ENCODE data around the gene RCBTB1.

Gene RCBTB1

GRCh38 chr13:49622174-49622946 lies 37.0 kb upstream of the RCBTB1 start:
- TF ChIP-seq, protein P1, sequence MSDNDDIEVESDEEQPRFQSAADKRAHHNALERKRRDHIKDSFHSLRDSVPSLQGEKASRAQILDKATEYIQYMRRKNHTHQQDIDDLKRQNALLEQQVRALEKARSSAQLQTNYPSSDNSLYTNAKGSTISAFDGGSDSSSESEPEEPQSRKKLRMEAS (IDR thresholded peaks at IDR 0.05) = no peak
- TF ChIP-seq EP300 (IDR thresholded peaks at IDR 0.05; ENCODE audit: borderline replicate concordance) (no peak), TCF12 (IDR thresholded peaks at IDR 0.05; ENCODE audit: low read depth) (no peak), CEBPB (IDR thresholded peaks at IDR 0.05) (no peak), EGR1 (IDR thresholded peaks at IDR 0.05) (no peak), FOXM1 (IDR thresholded peaks at IDR 0.05; ENCODE audit: borderline replicate concordance, low read depth) (no peak), RAD21 (IDR thresholded peaks at IDR 0.05; ENCODE audit: low read depth) (no peak), TEAD4 (IDR thresholded peaks at IDR 0.05) (no peak), TAF1 (IDR thresholded peaks at IDR 0.05; ENCODE audit: low read depth) (no peak), ZBTB7A (IDR thresholded peaks at IDR 0.05; ENCODE audit: low read depth) (no peak), CREB1 (IDR thresholded peaks at IDR 0.05; ENCODE audit: low read depth) (no peak)
- TF ChIP-seq, protein P2, sequence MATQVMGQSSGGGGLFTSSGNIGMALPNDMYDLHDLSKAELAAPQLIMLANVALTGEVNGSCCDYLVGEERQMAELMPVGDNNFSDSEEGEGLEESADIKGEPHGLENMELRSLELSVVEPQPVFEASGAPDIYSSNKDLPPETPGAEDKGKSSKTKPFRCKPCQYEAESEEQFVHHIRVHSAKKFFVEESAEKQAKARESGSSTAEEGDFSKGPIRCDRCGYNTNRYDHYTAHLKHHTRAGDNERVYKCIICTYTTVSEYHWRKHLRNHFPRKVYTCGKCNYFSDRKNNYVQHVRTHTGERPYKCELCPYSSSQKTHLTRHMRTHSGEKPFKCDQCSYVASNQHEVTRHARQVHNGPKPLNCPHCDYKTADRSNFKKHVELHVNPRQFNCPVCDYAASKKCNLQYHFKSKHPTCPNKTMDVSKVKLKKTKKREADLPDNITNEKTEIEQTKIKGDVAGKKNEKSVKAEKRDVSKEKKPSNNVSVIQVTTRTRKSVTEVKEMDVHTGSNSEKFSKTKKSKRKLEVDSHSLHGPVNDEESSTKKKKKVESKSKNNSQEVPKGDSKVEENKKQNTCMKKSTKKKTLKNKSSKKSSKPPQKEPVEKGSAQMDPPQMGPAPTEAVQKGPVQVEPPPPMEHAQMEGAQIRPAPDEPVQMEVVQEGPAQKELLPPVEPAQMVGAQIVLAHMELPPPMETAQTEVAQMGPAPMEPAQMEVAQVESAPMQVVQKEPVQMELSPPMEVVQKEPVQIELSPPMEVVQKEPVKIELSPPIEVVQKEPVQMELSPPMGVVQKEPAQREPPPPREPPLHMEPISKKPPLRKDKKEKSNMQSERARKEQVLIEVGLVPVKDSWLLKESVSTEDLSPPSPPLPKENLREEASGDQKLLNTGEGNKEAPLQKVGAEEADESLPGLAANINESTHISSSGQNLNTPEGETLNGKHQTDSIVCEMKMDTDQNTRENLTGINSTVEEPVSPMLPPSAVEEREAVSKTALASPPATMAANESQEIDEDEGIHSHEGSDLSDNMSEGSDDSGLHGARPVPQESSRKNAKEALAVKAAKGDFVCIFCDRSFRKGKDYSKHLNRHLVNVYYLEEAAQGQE (IDR thresholded peaks at IDR 0.05; ENCODE audit: low read depth) = no peak

DNA sequence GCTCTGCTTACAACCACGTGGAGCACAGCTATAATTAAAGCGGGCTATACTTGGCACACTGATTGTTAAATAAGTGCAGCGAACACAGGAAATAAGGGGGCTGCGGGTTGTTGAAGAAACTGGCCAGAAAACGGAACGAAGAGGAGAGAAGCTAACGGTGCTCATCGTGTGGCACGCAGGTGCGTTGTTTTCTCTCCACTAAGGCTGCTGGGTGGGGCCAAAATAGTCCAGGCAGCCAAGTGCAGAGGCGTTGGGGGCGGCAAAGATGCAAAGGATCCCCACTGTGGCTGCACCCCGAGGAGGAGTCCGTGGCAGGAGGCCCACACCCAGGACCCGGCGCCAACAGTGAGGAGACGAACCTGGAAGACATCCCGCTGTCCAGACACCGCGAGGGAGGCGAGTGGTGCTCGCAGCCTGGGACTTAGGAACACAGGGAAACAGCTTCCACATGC lies 34.8 kb upstream of the RCBTB1 start:
- TF ChIP-seq EP300 (IDR thresholded peaks at IDR 0.05; ENCODE audit: borderline replicate concordance) = no peak
- TF ChIP-seq RAD21 (IDR thresholded peaks at IDR 0.05; ENCODE audit: low read depth) = no peak
- no peak for TF ChIP-seq CREB1 (IDR thresholded peaks at IDR 0.05; ENCODE audit: low read depth)
- no peak for TF ChIP-seq YY1 (IDR thresholded peaks at IDR 0.05; ENCODE audit: low read depth)
- no peak for TF ChIP-seq TAF1 (IDR thresholded peaks at IDR 0.05; ENCODE audit: low read depth)
- TF ChIP-seq, protein P1 (IDR thresholded peaks at IDR 0.05) = no peak
- TF ChIP-seq NFIC (IDR thresholded peaks at IDR 0.05) = no peak
- TF ChIP-seq, protein P3, sequence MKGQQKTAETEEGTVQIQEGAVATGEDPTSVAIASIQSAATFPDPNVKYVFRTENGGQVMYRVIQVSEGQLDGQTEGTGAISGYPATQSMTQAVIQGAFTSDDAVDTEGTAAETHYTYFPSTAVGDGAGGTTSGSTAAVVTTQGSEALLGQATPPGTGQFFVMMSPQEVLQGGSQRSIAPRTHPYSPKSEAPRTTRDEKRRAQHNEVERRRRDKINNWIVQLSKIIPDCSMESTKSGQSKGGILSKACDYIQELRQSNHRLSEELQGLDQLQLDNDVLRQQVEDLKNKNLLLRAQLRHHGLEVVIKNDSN (IDR thresholded peaks at IDR 0.05) = no peak
- no peak for TF ChIP-seq ZBTB7A (IDR thresholded peaks at IDR 0.05; ENCODE audit: low read depth)
- TF ChIP-seq FOXM1 (IDR thresholded peaks at IDR 0.05; ENCODE audit: borderline replicate concordance, low read depth) = no peak
- TF ChIP-seq CEBPB (IDR thresholded peaks at IDR 0.05) = no peak

DNA sequence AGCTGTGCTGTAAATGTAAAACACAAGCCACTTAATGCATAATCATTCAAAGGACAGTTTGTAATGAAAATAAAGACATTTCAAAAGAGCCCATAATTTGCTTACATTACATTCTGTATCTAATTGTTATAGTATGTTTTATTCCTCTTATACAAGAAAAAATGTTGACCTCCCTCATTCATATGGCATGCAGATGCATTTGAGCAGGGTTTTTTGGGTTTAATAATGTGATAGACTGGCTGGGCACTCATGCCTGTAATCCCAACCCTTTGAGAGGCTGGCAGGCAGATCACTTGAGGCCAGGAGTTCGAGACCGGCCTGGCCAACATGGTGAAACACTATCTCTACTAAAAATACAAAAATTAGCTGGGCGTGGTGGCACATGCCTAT lies 31.3 kb upstream of the RCBTB1 start:
- TF ChIP-seq NFIC (IDR thresholded peaks at IDR 0.05) = no peak
- no peak for TF ChIP-seq FOXM1 (IDR thresholded peaks at IDR 0.05; ENCODE audit: borderline replicate concordance, low read depth)
- no peak for TF ChIP-seq TAF1 (IDR thresholded peaks at IDR 0.05; ENCODE audit: low read depth)
- TF ChIP-seq, protein P3 (IDR thresholded peaks at IDR 0.05) = no peak
- no peak for TF ChIP-seq EGR1 (IDR thresholded peaks at IDR 0.05)
- no peak for TF ChIP-seq EP300 (IDR thresholded peaks at IDR 0.05; ENCODE audit: borderline replicate concordance)
- no peak for TF ChIP-seq RAD21 (IDR thresholded peaks at IDR 0.05; ENCODE audit: low read depth)
- no peak for TF ChIP-seq TEAD4 (IDR thresholded peaks at IDR 0.05)
- TF ChIP-seq, protein P2 (IDR thresholded peaks at IDR 0.05; ENCODE audit: low read depth) = no peak
- TF ChIP-seq TCF12 (IDR thresholded peaks at IDR 0.05; ENCODE audit: low read depth) = no peak
- TF ChIP-seq ZBTB7A (IDR thresholded peaks at IDR 0.05; ENCODE audit: low read depth) = no peak

DNA sequence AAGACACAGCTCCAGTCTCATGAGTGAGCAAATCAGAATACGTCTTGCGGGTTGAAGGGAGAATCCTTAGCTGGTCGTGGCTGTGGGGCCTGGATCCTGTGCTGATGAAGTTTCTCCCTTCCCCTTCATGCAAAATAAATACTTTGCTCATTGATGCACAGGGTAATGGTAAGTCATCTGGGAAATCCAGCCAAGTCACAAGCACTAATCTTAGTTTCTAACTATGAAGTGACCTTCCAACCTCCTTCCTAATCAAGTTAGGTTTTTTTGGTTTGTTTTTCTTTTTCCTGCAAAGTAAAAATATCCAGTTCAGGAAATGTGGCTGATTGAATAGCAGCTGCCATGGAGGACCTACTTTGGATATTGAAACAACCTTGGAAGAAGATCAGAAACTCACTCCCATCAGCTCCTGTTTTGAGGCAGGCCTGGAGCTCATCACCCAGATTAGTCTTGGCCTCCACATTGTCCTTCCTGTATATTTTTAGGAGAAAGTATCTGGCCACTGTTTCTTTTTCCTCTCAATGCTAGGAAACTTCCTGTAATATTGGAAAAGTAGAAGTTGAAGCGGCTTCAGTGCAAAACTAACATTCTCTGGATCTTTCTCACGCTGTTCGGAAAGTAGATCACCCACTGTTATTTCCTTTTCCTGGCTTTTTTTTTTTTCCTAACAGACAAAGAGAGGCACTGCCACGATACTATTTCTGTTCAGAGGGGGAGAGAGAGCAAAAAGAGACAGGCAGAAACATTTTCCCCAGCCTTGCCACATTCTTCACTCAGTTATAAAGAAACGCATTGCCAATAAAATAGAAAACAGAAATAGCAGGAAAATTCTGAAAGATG lies 30.7 kb upstream of the RCBTB1 start:
- TF ChIP-seq YY1 (IDR thresholded peaks at IDR 0.05; ENCODE audit: low read depth) = no peak

DNA sequence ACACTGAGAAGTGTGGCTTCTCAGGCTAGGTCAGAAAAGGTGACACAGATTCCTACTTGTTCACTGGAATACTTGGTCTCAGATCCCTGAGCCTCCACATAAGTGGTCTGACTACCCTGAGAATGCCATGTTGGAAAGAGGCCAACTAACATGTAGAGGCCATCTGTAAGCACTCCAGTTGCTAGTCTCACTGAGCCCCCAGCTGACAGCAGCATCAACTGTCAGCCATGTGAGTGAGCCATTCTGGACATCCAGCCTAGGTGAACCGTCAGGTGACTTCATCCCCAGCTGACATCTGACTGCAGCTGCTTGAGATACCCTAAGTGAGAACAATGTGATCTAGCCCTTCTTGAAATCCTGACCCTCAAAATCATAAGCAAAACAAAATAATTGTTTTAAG lies 24.8 kb upstream of the RCBTB1 start:
- TF ChIP-seq, protein P3 (IDR thresholded peaks at IDR 0.05) = no peak; the same call in 1 of the 2 replicates
- no peak for TF ChIP-seq FOXM1 (IDR thresholded peaks at IDR 0.05; ENCODE audit: borderline replicate concordance, low read depth)
- no peak for TF ChIP-seq RAD21 (IDR thresholded peaks at IDR 0.05; ENCODE audit: low read depth)
- TF ChIP-seq, protein P2 (IDR thresholded peaks at IDR 0.05; ENCODE audit: low read depth) = no peak
- no peak for TF ChIP-seq YY1 (IDR thresholded peaks at IDR 0.05; ENCODE audit: low read depth)
- no peak for TF ChIP-seq EP300 (IDR thresholded peaks at IDR 0.05; ENCODE audit: borderline replicate concordance)
- no peak for TF ChIP-seq EGR1 (IDR thresholded peaks at IDR 0.05)
- TF ChIP-seq NFIC (IDR thresholded peaks at IDR 0.05) = no peak
- no peak for TF ChIP-seq TAF1 (IDR thresholded peaks at IDR 0.05; ENCODE audit: low read depth)
- no peak for TF ChIP-seq CREB1 (IDR thresholded peaks at IDR 0.05; ENCODE audit: low read depth)
- TF ChIP-seq, protein P1 (IDR thresholded peaks at IDR 0.05) = no peak

Measured in Ishikawa (cell line).